Measurements from ENCODE around the gene RAB27A.

RAB27A gene

DNA sequence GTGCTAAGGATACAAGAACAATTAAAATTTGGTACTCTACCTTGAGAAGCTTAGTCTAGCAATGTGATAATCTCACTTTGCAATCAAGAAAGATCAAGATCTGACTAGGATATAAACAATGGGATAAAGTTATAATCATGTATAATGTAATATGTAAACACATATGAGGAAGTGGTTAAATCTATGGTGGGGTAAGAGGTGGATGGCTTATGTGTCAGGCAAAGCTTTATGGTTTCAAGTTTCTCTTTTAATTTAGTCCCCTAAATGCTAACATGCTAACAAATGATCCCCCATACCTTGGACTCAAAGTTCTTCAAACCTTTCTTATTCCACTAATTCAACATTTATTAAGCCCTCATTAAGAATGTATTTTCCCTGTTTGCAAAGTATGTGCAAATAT, 95.4 kb downstream of the RAB27A start:
- Histone ChIP-seq H4K20me1 (ENCODE audit: insufficient read depth) (peaks cover 12% of the 10 kb centered on the region), H3K4me3 (IDR thresholded peaks at IDR 0.05; ENCODE audit: insufficient read depth, low read depth, low read length) (no peak overlapping the region), H3K79me2 (ENCODE audit: insufficient read depth, low read depth) (peaks cover 70% of the 10 kb centered on the region), H3K4me2 (peak overlapping the region; percentile 95; the same call in 1 of the 2 replicates), H3K9ac (no peak overlapping the region), H2AFZ (ENCODE audit: low read depth) (no peak overlapping the region), H3K27me3 (ENCODE audit: insufficient read depth, low read depth) (no peaks in the 10 kb centered on the region), H3K36me3 (ENCODE audit: insufficient read depth) (peaks cover 5% of the 10 kb centered on the region; the same call in 1 of the 2 replicates), H3K27ac (no peak overlapping the region), H3K4me1 (ENCODE audit: low read depth, poor library complexity, severe bottlenecking) (peaks cover 47% of the 10 kb centered on the region)
- TF ChIP-seq, protein P1, sequence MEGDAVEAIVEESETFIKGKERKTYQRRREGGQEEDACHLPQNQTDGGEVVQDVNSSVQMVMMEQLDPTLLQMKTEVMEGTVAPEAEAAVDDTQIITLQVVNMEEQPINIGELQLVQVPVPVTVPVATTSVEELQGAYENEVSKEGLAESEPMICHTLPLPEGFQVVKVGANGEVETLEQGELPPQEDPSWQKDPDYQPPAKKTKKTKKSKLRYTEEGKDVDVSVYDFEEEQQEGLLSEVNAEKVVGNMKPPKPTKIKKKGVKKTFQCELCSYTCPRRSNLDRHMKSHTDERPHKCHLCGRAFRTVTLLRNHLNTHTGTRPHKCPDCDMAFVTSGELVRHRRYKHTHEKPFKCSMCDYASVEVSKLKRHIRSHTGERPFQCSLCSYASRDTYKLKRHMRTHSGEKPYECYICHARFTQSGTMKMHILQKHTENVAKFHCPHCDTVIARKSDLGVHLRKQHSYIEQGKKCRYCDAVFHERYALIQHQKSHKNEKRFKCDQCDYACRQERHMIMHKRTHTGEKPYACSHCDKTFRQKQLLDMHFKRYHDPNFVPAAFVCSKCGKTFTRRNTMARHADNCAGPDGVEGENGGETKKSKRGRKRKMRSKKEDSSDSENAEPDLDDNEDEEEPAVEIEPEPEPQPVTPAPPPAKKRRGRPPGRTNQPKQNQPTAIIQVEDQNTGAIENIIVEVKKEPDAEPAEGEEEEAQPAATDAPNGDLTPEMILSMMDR (conservative IDR thresholded peaks at IDR 0.05; ENCODE audit: low read depth, low read length): no peak

DNA sequence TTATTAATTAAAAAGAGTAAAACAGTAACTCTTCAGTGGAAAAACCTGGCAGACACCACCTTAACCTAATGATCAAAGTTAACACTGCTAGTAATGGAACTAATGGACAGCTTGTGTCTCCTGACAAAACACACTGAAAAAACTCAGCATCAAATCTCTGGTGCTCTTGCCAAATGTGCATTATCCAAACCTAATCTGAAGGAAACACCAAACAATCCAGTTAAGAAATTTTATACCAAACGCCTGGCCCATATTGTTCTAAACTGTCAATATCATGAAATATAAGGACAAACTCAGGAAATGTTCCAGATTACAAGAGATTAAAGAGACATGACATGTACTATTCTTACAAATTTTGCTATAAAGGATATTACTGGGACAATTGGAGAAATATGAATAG, 103.3 kb downstream of the RAB27A start:
- H3K4me2 ChIP-seq: no peak overlapping the region
- H3K9ac ChIP-seq: no peak overlapping the region
- peaks cover 57% of the 10 kb centered on the region for H3K79me2 ChIP-seq (ENCODE audit: insufficient read depth, low read depth)

DNA sequence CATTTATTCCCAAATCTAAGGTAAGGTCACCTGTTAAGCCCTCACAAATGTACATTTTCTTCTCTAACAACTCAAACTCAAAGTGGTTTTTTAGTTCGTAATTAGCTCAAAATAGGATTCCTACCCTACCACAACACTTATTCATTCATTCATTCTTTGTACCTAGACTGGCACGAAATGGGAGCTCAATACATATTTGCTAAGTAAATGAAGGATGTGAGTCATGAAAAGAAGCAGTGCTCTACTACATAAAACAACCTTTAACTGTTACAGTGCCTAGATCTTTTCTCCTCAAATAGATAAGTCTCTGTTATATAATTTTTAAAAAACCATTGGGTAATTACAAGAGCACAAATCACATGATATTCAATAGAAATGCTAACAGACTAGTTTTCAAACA, 105.9 kb downstream of the RAB27A start:
- Histone ChIP-seq H3K9ac (no peak overlapping the region), H2AFZ (ENCODE audit: low read depth) (no peak overlapping the region), H3K4me1 (ENCODE audit: low read depth, poor library complexity, severe bottlenecking) (no peaks in the 10 kb centered on the region), H3K27me3 (ENCODE audit: insufficient read depth, low read depth) (no peaks in the 10 kb centered on the region), H3K4me2 (no peak overlapping the region), H3K36me3 (ENCODE audit: insufficient read depth) (no peaks in the 10 kb centered on the region), H3K79me2 (ENCODE audit: insufficient read depth, low read depth) (peaks cover 33% of the 10 kb centered on the region), H4K20me1 (ENCODE audit: insufficient read depth) (no peaks in the 10 kb centered on the region), H3K4me3 (IDR thresholded peaks at IDR 0.05; ENCODE audit: insufficient read depth, low read depth, low read length) (no peak overlapping the region), H3K27ac (no peak overlapping the region)
- TF ChIP-seq, protein P1 (conservative IDR thresholded peaks at IDR 0.05; ENCODE audit: low read depth, low read length): no peak

More for the DNA sequence above, 103.3 kb downstream of the RAB27A start:
- no peak overlapping the region for H3K27ac ChIP-seq
- H3K4me3 ChIP-seq (IDR thresholded peaks at IDR 0.05; ENCODE audit: insufficient read depth, low read depth, low read length): no peak overlapping the region
- H4K20me1 ChIP-seq (ENCODE audit: insufficient read depth): no peaks in the 10 kb centered on the region
- no peaks in the 10 kb centered on the region for H3K27me3 ChIP-seq (ENCODE audit: insufficient read depth, low read depth)
- peaks cover 7% of the 10 kb centered on the region; the same call in 1 of the 2 replicates for H3K36me3 ChIP-seq (ENCODE audit: insufficient read depth)
- TF ChIP-seq, protein P1 (conservative IDR thresholded peaks at IDR 0.05; ENCODE audit: low read depth, low read length): no peak
- H2AFZ ChIP-seq (ENCODE audit: low read depth): no peak overlapping the region
- H3K4me1 ChIP-seq (ENCODE audit: low read depth, poor library complexity, severe bottlenecking): no peaks in the 10 kb centered on the region

DNA sequence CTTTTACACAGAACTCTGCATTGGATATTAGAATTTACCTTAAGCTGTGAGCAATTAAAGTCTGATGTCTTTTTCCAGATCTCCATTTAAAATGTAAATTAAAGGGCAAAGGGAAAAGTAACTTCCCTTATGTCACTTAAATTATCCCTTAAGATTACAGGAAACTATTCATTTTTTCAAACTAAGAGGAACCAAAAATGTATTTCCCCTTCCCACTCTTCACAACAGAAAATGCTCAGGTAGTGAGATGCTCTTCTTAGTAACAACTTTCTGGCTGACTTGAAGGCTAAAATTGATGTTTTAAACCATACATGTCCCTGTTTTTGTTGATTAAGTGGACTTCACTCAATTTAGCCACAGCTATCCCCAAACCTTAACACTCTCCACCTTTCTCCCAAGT, 110.5 kb downstream of the RAB27A start:
- Histone ChIP-seq H4K20me1 (ENCODE audit: insufficient read depth) (no peaks in the 10 kb centered on the region), H3K79me2 (ENCODE audit: insufficient read depth, low read depth) (no peaks in the 10 kb centered on the region), H3K9ac (no peak overlapping the region), H3K4me3 (IDR thresholded peaks at IDR 0.05; ENCODE audit: insufficient read depth, low read depth, low read length) (no peak overlapping the region), H3K4me1 (ENCODE audit: low read depth, poor library complexity, severe bottlenecking) (no peaks in the 10 kb centered on the region), H3K27me3 (ENCODE audit: insufficient read depth, low read depth) (no peaks in the 10 kb centered on the region), H3K27ac (no peak overlapping the region), H2AFZ (ENCODE audit: low read depth) (no peak overlapping the region), H3K36me3 (ENCODE audit: insufficient read depth) (no peaks in the 10 kb centered on the region), H3K4me2 (no peak overlapping the region)
- TF ChIP-seq, protein P1 (conservative IDR thresholded peaks at IDR 0.05; ENCODE audit: low read depth, low read length): no peak

Data from KMS-11 (cell line).